EL (cell line): Measurements from ENCODE around the gene RBMS1.
"Not testable (repeated sequence)": the region's sequence is repeated elsewhere in the genome, so short reads cannot be mapped to it uniquely, and the experiment has no call there.

Experiments used
- DNase-seq: peaks from one replicate; pipeline ENCODE4 v3.0.0-alpha.2; 2016

RBMS1 gene

DNA sequence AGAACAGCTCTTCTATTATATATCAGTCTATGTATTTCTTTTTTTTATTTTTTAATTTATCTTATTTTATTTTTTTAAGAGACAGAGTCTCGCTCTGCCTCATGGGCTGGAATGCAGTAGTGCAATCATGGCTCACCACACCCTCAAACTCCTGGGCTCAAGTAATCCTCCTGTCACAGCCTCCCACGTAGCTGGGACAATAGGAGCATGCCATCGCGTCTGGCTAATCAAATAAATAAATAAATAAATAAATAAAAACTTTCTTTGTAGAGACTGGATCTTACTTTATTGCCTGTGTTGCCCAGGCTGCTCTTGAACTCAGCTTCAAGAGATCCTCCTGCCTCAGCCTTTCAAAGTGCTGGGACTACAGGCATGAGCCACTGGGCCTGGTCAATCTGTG, 117.0 kb downstream of the RBMS1 start:
- peak; percentile 67 for DNase-seq

DNA sequence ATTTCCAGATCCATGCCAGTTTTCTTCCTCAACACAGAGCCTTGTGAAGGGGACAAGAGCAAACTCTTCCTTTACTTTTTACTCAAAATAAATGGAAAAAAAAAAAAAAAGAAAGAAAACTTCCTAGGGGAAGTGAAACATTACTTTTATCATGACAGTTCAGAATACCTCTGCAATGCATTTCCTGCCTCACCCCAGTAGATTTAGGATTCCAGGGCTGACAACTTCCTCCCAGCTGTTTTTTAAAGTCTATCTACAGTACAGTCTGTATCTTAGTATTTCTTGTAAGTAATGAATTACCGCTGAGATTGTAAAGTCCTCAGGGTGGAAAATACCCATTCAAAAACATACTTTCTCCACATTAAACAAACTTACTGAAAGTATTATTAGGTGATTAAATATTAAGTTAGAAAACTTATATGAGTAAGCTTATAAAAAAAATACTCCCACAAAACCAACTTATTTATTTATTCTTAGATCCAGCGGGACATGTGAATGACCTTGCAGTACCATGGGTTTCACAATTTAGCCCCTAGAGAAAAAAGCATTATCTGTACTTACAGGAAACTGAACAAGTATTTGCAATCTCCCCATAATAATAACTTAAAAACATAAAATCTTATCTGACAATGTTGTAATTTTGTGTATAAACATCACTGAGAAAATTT, 117.7 kb downstream of the RBMS1 start:
- DNase-seq = peak; percentile 71

DNA sequence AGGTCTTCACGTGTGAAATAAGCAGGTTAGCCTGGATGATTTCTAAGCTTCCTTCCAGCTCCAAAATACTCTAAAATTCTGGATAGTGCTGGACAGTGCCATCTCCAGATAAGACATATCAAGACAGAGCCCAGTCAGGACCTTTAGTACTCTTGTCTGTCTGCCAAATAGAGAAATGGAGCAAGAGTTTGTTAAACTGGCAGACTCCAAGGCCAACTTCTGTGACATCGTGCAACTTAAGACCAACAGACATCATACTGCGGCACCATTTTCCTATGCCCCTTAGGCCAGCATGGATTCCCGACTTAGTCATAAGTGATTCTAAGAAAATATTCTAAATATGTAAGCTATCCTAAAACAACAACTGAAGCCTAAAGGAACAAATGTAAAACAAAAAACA, 118.6 kb downstream of the RBMS1 start:
- peak; percentile 85 for DNase-seq

DNA sequence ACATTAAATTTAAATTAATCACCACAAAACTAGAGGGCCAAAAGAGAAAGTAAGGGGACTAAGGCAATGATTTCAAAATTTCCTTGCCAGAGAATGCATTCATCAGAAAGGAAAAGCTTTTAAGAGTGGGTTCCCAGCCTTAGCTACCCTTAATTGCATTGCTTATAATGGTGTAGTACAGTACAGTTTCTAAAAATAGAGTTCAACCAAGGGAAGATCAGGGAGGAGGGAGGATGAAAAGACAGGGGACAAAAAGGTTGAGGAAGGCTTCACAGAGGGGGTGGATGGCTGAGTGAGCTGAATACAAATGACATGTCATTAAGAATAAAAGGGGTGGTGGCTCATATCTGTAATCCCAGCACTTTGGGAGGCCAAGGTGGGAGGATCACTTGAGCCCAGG, 119.9 kb downstream of the RBMS1 start:
- no peak for DNase-seq

DNA sequence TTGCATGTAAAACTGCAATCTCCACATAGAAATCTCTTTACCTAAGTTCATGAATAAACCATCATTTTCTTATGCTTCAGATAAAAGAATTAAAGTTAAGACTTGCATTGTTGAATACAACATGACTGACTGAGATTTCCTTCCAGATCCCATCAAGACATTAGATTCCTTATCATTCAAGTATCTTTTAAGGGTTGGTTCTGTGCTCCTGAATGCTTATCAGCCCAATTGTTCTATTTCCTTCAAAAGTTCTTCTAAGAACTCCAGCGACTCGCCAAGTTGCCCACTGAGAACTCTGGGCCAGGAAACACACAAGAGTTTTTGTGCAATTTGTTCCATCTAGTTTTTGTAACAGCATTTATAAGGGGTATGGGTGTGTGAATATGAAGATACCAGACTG, 120.3 kb downstream of the RBMS1 start:
- DNase-seq = no peak

DNA sequence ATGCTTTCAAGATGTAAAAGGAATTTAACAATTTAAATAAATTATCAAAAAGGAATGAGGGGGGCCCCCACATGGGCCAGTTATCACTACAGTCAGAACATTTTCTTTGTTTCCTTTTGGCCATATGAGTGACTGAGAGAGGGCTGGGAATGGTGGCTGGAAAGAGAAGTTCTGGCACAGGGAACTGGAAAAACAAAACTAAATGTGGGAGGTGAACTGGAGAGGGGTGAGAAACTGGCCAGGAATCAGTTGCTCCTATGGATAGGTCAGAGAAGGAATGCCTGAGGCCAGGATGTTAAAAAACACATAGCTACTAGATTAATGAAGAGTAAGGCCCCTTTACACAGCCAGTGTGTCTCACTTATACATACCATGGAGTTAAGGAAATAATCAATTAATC, 121.0 kb downstream of the RBMS1 start:
- peak; percentile 79 for DNase-seq

DNA sequence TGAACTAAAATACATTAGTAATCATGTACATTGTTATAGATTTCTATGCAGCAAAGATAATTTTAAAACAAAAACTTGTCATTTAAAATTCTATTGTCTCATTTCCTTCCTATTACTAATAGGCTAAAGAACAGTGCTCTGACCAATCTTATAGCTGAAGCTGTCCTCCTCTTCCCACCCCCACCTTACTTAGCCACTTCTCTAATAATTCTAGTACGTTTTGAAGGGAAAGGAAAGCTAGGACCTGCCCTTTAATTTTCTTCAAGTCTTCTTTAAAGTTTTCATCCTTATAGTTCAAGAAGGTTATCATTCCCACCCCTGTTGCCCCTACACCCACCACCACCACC, 121.6 kb downstream of the RBMS1 start:
- no peak for DNase-seq

DNA sequence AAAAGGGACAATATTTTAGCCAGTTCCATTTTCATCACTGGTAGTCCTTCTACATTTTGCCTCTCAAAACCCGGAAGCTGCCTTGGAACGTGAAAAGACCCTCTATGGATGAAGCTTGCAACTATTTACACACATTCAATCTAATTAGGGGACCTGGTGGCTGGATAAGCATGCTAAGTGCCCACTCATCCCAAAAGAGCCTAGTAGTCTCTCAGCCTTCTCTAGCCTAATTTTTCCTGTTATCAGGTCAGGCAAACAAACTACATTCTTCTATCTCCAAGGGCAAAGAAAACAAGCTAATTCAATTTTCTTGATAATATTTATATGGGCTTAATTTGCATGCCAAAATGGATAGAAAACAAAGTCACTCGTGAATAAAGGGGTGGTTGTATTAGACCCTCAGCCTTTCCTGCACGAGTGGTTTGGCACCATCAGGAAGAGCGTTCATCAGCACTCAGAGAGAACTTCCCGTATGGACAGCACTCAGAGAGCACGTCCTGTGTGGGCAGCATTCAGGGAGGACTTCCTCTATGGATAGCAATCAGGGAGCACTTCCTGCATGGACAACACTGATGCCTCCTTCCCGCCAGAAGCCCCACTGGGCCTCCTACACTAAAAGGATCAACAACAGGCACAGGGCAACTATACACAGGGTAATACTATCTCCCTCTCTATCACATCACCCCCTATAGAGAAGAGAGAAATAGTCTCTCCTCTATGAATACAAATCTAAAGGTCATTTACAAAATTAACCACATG, 122.2 kb downstream of the RBMS1 start:
- DNase-seq = no peak

DNA sequence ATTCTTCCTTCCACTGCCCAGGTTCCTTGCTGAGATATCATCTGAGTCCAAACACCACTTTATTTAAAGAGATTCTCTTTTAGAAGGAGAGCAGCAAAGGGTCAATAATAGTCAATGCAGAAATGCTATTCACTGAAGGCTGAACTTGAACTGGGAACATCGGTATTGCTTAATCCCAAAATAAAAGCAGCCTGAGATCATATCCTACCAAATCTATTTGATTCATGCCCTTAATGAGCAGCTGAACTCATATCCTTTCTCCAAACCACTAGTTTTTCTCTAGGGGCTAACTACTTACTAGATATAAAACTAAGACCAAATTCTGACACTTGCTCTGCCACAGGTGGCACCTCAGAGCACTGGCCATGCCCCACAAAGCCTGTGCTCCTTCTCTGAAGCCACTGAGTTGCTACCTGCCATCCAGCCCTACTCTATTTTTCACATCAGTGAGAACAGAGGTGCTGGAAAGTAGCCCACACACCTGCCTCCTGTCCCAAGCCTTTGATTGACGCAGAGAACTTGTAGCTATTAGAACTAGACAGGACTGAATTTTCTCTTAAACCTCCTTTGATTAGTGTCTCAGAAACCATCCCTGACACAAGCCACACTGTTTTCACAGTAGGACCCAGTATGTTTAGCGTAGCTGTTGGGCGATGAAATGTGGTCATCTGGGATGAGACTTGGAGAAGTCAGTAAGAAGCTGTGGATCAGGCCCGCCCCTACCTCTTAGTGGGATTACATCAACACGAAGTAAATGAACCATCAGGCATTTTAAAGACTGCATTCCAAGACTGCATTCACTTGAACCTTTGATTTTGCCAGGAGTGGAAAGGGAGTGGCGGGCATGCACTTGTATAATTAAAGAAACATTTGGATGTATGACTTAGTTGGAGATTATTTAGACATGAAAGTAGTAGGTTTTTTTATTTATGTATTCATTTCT, 124.3 kb downstream of the RBMS1 start:
- DNase-seq = peak; percentile 65

DNA sequence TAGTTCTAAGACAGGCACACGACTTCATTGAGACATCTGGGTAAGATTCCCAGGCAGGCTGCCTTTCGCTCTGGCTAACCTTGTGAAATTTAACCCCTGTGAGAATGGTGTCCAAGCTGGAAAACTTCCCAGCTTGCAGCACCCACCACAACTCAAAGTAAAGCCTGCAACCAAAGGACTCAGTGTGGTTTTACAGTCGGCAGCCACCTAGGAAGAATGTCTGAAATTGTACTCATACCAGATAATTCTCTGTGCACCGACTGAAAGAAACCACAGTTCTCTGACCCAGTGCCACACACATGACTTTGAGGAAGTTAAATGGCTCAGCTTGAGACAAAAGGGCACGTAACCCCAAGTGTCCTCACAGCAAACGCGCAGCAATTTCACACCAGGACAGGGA, 125.7 kb downstream of the RBMS1 start:
- DNase-seq = peak; percentile 97

DNA sequence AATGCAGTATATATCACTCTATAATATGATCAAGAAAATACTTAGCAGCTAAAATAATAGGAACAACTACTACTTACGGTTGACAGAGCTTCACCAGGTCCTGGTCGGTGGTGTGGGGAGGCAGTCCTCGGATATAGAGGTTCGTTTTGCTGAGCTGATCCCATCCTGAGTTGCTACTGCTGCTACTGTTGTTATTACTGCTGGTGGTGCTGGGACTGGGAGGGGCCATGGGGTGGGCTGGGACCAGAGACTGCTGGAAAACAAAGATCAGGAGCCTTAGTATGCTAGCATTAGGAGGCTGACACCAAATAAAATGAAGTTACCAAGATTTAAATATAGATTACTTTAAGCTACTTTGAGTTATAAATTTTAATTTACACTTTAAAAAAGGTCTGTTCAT, 126.5 kb downstream of the RBMS1 start:
- not testable (repeated sequence) for DNase-seq

DNA sequence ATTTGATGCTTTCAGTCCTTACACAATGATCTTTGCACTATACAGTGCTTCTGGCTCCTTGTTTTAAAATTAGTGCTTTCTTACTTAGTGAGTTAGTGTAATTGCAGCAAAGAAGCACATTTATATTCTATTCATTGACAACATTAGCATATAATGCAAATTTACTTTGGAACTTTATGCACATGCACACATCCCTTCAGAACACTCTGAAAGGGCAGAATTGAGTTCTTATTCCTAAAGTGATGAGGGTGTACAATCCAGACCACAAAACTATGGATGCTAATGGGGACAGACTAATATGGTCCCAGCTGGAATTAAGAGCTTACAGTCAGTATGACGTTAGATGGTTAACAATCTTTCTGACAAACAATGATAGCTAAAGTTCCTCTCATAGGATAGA, 127.1 kb downstream of the RBMS1 start:
- DNase-seq = no peak

DNA sequence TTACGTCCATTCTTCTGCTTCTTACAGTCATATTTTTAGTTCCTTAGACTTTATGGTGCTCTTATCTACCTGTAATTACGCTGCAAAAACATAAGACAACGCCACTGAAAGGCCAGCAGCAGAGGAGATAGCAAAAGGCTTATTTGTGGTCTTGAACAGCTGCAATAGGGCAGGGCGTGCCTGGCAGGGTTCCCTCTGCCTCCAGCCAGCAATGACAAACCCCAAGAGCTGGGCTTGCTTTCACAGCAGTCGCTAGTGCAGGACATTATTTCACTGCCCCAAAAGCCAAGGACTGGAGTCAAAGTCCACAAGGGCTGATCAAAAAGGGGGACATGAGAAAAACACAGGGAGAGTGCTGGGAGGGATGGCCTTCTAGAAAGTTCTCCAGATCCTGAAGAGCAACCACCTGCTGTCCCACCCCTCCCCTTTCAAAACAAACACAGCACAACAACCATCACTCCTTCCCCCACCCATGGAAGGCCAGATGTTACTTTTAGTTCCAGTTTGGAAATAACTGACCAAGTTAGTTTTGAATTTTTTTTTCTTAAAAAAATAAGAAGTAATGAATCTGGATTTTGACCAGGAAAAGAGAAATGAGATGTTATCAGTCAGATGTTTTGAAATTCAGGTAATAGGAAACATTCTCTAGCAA, 127.8 kb downstream of the RBMS1 start:
- DNase-seq = no peak

DNA sequence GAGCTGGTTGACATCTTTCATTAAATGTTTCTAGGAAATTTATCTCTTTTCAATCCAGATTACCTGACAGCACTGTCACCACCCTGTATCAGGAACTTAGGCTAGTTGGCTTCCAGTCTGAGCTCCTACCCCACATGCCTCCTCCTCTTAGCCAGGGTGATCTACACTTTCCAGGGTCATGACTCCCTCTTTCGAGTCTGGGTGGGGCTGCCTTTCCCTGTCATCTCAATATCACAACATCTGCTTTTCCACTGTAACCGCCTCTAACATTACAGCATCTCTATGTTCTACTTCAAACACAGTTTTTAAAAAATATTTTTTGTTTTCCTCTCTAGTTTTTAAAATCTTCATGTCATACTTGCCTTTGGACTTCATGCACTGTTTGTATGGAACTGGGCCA, 129.2 kb downstream of the RBMS1 start:
- DNase-seq = no peak

DNA sequence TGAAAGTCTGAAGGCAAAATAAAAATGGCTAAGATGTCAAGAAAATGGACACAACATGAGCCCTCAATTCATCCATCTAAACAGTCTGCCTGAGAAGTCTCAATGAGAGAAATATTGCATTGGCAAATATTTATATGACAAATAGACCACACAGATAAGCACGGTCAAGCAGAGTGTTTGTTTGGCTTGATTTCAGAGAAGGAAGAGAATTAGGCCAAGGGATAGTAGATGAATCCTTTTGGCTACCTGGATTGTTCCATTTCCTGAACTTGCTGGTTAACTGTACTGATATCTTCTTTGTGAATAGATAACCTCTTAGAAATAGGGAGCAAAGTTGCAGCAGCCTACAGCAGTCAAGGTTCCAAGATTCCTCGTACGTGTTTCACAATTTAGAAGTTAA, 129.6 kb downstream of the RBMS1 start:
- no peak for DNase-seq

DNA sequence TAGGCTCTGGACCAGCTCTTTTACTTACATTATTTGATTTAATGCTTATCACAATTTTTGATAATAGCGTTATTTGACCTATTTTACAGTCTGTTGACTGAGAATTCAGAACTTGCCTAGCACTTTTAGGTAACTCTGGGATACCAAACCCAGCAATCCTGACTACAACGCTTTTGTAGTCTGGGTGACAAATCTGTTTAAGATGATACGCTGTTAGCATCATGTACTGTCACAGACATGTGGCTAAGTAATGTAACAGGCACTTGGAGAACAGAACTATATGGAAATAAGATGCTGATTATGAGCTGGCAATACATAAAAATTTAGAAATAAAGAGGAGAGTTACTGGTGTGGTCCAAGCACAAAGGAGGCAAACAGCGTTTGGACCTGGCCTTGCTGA, 130.6 kb downstream of the RBMS1 start:
- no peak for DNase-seq

DNA sequence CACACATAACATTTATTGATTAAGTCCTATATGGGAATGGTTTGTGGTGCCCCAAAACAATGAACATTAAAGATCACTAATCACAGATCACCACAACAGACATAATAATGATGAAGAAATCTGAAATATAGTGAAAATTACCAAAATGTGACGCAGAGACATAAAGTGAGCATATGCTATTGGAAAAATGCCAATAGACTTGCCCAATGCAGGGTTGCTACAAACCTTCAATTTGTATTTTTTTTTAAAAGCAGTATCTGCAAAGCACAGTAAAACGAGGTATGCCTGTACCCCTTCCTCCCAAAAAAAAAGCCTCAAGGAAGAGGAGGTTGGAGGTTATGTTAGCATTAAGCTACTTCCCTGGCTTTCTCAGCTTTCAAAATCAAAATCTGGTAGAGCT, 131.1 kb downstream of the RBMS1 start:
- no peak for DNase-seq

DNA sequence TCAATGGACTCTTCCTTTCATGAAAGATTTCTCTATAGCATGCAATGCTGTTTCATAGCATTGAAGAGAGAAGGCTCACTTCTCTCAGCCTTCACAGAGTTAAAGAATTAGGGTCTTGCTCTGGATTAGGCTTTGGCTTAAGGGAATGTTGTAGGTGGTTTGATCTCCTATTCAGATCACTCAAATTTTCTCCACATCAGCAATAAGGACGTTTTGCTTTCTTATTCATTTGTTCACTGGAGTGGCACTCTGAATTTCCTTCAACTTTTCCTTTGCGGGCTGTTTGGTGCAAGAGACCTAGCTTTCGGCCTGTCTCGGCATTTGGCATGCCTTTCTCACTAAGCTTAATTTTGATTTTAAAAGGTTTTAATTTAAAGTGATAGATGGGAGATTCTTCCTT, 131.6 kb downstream of the RBMS1 start:
- DNase-seq = no peak

DNA sequence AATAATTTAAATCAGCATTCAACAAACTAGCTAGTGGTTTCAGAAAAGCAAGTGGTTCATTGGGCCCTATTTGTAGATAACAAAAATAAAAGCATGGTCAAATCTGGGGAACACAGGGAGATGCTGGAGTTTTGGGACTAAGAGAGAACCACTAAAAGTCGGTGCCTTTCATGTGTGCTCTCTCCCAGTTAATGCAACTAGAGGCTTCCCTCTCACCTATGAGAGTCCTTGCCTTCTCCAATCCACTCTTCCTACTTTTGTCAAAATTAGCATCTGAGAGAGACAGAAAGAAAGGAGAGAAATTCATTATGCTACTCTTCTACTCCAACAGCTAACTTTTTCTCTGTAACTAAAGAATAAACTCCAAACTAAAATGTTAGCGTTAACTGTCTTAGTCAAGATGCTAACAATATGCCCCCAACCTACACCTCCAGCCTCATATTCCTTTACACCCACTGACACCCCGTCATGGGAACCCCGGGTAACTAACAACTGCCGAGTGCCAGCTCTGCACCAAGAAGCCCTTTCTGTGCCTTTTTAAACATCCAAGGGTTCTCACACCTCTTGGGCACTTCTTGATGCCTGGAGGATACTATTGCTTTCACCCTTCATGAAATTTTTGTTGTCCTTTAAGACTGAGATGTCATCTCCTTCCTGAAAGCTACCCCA, 133.4 kb downstream of the RBMS1 start:
- no peak for DNase-seq

DNA sequence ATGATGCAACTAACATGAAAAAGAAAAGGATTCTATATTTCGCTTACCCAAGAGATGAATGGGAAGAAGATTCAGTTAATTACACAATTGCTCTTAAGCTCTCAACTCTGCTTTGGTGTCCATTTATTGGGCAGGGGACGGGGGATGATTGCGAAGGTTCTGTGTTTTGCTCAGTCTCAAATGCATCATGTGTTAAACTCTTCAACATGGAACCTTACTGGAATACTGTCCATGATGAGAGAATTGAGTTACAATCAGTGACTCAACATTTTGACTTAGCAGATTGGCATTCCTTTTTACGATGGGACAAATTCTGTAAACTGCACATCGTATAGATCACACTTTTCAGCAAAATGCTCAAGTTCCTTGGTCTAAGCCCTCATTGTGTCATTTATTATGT, 135.6 kb downstream of the RBMS1 start:
- DNase-seq = peak; percentile 87

DNA sequence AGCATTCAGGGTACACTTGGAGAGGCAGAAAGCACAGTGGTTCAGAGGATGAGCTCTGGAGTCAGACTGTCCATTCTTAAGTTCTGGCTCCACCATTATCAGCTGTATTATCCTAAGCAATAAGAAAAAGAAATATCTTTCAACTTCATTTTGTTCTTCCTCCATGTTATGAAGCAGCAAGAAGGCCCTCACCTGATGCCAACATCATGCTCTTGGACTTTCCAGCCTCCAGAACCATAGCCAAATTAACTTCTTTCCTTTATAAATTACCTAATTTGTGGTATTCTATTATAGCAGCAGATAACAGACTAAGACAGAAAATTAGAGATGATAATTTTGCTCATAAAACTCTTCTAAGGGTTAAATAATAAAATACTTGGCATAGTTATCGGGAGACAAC, 137.1 kb downstream of the RBMS1 start:
- DNase-seq = no peak

DNA sequence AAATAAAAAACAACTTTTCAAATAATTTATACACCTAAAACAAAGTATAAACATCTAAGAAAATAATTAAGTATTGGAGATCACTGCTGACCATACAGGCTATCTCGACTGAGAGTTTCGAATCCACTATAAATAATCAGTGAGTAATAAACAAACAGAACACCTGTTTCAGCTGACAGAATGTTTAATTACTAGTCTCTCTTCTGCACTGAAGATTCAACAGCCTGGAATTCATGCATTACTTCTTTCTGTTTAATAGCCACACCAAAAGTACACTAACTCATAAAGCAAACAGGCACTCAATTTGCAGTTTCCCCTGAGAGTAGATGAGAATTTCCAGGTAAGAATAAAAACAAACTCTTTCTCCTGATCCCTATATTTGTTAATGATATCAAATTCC, 138.5 kb downstream of the RBMS1 start:
- no peak for DNase-seq

DNA sequence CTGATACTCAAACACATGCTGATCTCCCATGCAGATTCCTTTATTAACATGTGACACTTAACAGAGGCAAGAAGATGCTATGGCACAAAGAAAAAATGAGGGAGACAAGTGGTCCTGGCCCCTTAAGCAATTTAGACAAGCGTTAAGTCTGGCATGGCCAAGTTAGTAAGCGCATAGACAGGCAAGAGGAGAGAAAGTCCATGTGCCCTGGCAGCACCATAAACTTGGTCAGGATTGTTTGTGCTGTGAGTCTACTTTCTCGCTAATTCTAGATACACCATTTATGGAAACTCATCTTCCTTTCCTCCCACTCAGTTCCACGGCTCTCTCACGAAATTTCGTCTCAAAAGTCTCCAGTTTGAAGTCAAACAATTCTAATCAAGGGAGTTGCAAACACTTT, 138.9 kb downstream of the RBMS1 start:
- DNase-seq = no peak
